ENCODE results near the gene NOL9.
"Not testable (repeated sequence)": the region's sequence is repeated elsewhere in the genome, so short reads cannot be mapped to it uniquely, and the experiment has no call there.

NOL9 gene

DNA sequence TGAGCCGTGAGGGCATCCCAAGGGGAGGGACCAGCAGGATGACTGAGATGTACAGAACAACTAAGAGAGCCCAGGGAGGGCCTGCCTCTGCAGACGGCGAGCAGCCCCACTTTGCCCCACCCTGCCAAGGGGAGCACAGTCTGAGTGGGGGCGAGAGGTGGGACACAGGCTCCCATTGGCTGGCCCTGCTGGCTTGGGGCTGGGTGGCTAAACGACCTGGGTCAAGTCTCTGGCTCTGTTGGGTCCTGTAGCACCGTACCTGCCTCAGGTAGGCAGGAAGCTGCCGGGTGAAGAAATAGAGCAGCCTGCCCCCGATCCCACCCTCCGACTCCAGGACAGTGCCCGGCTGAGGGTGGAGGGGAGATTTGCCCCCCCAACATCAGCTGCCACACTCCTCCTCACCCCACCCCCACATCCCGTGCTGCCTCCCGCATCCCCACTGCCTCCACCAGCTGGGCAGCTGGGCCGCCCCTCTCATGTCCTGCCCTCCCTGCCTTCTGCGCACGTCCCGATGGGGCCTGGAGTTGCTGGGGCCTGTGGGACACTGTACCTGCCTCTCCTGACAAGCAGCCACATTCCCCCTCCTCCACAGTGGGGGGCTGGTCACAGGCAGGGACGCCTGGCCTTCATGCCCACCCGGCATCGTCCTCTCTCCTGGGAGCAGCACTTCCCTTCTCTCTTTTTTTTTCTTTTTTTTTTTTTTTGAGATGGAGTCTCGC lies 50.3 kb downstream of the NOL9 start:
- no peak for DNase-seq (ENCODE audit: low read depth)

DNA sequence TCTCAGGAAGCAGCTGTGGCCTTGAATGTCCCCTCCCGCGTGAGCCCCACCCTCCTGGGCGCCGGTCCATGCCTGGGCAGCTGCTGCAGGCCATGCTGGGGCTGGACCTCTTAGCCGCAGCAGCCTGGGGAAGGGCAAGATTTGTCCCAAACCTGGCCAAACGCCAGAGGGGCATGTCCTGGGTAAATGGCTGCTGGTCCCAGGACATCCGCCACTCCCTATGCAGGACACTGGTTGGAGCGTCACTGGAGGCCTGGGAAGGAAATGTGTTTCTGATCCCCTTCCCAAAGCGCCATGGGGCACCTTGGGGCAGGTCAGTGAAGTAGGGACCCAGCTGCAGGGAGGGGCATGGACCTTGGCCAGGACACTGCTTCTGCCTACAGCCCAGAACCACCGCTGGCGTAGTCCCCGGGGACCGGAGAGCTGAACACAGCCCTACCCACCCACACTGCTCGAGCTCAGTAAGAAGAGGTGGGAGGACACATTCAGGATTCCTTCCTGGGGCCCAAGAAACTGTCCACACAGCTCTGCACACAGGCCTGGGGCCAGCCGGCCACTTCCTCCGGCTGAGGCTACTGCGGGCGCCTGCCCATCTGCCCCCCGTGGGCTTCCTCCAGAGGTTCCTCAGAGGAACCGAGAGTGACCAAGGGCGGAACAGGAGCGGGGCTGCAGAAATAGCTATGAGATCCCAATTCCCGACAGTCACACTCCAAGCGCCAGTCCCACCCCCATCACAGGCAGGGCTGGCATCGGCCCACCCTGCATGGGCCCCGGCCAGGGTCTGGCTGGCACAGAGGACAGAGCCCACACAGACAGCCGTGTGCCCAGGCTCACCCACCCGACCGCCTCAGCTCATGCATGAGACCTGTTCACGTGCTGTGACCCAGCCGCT lies 52.1 kb downstream of the NOL9 start:
- no peak for DNase-seq (ENCODE audit: low read depth)

DNA sequence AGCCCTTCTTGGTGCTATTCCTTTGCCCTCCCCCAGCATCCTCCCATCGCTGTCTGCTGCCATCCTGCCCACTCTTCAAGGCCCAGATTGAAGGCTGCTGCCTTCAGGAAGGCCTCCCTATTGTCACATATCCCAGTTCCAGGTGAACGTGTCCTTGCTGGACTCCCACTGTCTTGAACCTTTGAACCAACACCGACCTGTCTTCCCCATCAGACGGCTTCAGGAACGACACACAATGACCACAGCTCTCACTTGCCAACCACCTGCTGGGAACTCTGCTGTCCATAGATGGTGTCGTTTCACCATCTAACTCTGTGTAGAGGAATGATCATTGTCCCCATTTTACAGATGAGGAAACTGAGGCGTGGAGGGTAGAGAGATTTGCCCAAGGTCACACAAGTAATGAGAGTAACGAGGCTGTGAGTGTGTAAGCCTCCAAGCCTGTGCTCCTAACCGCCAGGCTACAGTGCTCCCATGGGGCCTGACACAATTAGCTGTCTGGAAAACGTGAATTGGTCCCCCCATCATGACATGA lies 53.0 kb downstream of the NOL9 start:
- DNase-seq (ENCODE audit: low read depth) = no peak

DNA sequence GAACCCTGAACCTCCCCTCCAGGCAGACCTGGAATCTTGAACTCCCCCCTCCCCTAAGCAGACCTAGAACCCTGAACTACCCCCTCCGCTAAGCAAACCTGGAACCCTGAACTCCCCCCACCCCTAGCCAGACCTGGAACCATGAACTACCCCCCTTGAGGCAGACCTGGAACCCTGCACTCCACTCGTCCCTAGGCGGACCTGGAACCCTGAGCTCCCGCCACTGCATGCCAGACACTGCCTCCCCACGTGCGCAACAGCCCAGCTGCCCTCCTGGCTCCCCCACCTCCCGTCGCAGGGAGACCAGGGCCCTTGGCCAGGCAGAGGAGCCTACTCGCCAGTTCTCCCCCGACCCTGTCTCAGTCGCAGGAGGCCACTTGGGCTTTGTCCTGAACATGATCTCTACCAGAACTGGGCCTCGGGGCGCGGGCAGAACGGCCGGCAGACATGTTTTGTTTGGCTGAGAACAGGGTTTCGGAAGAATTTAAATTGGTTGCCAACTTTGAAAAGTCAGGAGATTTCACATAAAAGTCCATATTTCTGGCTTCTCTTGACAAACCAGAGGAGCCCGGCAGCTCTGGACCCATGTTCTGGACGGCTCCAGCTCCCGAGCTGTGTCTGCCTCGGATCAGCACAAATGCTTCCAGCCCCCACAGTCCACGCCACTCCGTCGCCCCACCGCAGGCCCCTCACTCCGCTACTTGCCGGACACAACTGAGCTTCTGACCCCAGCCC lies 53.6 kb downstream of the NOL9 start:
- DNase-seq (ENCODE audit: low read depth) = no peak

DNA sequence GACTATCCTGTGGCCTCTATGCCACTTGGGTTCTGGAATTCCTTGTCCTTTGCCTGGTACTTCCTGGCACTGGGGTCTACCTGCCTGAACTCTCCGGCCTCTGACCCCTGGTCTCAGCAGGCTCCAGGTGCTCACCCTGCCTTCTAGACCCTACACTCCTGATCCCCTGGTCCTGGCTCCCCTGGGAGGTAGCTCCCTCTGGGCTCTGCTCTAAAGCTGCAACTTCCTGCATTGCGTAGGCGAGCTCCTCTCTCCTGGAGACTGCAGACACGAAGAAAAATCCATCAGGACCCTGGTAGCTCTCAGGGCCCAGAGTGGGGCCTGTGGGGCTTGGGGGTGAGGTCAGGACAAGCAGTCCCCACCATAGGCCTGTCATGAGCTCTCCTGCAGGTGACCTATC lies 55.0 kb downstream of the NOL9 start:
- DNase-seq (ENCODE audit: low read depth) = no peak

DNA sequence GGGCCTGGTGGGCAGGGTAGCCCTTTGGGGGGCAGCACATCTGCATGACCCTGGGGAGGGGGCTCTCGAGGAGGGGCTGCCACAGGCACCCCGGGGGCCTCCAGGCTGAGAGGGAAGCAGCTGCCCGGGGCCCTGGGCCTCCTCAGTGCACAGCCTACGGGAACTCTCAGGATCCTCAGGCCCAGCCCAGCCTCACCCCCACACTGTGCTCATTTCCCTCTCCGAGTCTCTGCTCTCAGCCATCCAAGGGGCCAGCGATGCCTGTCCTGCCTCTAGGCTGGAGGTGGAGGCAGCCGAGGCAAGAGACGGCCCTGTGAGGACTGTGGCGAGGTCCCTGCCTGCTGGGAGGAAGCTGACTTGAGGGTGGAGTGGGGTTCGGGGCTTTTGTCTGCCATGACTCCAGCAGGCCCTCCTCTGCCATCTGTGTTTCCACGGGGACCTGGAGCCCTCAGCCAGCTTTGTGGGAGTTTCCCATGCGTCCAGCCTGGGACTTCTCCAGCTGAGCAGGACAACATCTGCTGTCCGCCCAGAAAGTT lies 55.7 kb downstream of the NOL9 start:
- no peak for DNase-seq (ENCODE audit: low read depth)

DNA sequence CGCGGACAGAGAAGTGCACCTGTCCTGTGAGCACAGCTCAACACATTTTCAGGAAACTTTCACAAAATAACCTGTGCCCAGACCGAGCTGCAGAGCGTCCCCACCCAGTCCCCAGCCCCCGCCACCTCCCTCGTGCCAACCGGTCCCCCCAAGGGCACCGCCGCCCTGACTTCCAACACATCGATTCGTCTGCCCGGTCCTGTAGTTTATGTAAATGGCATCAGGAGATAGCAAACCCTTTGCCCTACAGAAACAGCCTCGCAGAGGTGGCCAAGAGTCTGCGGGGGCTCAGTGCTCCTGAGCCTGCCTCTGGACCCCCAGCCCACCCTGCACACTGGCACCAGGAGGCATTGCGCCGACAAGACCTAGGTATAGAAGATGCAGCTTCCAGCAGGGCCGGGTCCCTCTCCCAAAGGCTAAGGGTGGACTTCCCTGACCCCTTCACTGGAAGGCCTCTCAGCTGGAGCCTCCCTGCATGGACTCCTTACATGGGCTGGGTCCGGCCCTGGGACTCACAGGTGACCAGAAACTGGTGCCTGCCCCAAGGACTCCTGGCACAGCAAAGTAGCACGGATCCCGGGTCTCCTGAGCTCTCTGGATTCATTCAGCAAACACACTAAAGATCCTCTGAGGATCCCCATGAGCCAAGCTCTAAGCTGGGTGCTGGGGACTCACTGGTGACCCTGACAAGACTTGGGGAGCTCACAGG lies 56.3 kb downstream of the NOL9 start:
- DNase-seq (ENCODE audit: low read depth) = no peak

DNA sequence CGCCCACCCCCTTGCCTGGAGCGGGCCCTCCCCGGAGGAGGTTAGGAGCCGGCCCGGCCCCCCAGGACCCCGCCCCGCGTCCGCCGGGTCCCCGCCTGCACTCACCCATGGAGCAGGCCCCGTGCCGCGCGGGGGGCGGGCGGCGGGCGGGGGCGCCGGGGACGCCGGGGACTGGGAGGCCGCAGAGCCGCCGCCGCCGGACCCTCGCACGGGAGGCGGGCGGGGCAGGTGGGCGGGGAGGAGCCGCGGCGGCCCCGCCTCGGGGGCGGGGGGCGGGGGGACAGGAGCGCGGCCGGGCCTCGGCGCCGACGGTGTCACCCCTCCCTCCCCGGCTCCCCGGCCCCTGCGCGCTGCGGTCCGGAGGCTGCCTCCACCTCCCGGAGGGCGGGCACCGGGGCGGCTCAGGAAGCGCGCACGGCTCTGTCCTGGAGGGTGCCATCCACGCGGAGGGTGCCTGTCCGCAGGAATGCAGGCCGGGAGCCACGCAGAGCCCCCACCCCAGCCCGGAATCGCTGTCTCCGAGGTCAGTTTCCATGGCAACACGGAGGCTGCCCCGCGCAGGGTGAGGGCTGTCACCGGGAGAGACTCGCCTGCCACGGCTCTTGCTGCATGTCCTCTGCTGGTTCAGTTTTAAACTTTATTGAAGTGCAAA lies 57.0 kb downstream of the NOL9 start:
- DNase-seq (ENCODE audit: low read depth) = peak; percentile 41

DNA sequence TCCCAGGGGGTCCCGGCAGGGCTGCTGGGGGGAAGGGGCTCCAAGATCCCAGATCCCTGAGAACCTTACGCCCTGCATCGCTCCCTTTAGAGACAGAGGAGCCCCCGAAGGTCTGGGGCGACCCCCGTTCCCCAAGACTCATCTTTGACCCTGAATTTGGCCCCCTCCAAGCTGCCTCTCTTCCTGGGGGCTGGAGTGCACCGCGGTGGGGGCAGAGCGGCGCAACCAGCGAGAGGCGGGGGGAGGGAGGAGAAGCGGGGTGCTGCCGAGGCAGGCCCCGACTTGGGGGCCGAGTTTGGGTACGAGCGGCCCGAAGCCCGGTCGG lies 57.5 kb downstream of the NOL9 start:
- no peak for DNase-seq (ENCODE audit: low read depth)

DNA sequence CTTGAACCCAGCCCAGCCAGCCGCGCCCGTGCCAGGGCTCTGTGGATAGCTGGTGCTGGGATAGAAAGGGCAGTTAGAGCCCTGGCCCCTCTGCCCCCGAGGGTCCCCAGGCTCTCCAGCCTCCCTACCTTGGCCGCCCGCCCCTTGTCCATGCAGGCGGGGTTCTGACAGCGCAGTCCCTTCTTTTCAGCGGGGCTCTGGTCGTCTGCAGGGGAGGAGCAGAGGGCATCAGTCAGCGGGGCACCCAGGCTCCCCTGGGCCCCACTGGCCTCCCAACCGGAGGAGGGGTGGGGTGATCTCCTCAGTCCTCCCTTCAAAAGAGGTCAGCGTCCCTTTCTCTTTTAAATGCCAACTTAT lies 58.0 kb downstream of the NOL9 start:
- DNase-seq (ENCODE audit: low read depth) = no peak

DNA sequence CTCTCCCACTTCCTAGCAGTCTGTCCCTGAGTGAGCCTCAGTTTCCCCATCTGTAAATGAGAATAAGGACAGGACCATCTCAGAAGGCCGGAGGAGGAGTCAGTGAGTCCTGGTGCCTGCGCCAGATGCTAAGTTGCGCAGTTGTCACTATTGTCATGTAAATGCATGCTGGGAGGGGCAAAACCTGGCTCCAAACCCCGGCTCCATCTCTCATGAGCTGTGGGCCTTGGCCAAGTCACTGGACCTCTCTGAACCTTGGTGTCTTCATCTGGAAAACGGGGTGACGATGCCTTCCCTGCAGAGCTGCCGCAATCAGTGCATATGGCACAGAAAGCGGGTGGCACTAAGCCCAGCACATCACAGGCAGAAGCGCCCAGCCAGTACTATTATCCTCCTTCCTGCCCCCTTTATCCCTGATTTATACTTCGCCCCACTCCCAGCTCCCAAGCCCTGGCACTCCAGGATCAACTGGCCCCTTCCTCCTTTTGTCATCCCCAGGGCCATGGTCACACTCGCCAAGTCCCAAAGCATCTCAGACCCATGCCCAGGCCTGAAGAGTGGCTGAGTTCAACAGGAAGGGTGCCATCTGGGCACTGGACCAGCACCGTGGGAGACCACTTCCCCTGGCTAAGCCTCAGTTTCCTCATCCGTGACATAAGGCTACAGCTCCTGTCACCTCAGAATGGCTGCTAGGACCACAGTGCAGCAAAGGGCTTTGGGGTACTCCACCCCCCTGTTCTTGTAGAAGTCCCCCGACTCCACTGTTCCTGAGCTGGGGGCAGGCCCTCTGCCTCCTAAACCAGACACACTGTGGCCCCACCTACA lies 58.6 kb downstream of the NOL9 start:
- DNase-seq (ENCODE audit: low read depth) = no peak

DNA sequence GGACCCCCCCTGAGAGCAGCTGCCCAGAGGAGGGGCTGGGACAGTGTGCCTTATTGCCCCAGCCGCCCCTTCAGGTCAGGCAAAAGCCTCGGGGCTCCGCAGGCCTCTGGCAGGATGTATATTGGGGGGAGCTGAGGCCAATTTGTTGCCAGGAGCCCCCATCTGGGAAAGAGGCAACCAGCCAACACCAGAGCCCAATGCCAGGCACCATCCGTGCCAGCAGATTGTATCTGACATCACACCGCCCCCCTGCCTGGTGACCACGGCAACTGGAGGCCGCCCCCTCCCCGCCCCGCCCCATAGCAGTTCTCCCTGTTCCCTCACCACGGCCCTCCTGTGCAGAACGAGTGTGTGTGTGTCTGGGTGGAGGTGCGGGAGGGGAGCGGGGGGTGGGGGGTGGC lies 59.3 kb downstream of the NOL9 start:
- DNase-seq (ENCODE audit: low read depth) = no peak

DNA sequence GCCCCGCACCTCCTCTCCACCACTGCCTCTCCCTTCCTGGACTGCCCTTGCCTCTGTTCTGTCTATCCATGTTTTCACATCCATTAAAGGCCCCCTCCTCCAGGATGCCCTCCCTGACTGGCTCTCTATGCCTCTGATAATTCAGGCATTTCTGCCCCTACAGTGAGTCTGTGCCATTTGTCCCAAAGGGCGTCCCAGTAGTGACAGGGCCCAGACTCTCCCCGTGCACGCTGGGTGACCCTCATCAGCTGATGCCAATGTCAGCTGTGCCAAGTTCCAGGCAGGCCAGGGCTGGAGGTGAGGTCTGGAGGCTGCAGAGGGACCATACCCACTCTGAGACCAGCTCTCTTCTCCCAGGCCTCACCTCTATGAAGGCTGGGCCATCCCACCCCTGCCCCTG lies 59.7 kb downstream of the NOL9 start:
- no peak for DNase-seq (ENCODE audit: low read depth)

DNA sequence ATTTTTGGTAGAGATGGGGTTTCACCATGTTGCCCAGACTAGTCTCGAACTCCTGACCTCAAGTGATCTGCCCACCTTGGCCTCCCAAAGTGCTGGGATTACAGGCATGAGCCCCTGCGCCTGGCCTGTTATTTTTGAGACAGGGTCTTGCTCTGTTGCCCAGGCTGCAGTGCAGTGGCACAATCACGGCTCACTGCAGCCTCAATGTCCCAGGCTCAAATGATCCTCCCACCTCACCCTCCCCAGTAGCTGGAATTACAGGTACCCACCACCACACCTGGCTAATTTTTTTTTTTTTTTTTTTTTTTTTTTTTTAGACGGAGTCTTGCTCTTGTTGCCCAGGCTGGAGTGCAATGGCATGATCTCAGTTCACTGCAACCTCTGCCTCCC lies 60.5 kb downstream of the NOL9 start:
- DNase-seq (ENCODE audit: low read depth) = not testable (repeated sequence)

DNA sequence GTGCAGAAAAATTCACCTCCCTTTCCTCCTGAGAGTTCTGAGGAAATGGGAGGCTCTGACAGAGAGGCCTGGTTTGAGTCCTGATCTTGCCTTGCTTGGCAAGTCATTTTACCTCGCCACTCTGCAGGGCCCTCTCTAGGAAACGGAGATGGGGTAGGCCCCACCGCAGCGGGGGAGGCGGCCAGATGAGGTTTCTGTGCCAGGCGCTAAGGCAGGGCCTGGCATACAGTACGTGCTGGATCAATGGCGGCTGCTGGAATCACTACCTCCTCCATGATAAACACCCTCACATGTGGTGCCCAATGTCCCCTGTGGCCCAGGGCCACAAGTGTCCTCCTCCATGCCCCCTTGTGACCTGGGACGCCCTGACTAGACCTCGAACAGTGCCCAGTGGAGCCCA lies 62.3 kb downstream of the NOL9 start:
- no peak for DNase-seq (ENCODE audit: low read depth)

DNA sequence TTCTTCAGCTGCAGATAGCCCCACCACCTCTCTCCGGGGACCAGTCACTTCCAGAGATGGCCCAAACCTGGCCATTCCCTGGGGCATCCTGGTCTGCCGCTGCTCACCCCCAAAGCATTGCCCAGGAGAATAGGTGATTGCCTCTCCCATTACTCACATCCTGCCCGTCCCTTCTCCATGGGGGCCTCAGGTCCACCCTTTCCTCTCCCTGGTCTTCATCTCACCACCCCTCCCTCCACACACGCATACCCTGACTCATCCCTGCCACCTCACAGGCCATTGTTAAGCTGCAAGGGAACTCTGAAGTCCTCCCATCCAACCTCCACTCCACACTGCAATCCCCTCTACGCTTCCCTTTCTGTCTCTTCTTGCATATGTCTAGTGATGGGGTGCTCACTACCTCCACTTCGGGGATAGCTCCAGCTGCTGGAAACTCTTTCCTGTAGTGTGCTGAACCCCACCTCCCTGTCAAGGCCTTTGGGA lies 62.8 kb downstream of the NOL9 start, which contains the start of gene PLEKHG5:
Gene PLEKHG5, minus strand, starts transcription at position 188 of the 483 bp plus-strand sequence. CDS start 14,096 bp downstream, outside the sequence.
- no peak for DNase-seq (ENCODE audit: low read depth)

DNA sequence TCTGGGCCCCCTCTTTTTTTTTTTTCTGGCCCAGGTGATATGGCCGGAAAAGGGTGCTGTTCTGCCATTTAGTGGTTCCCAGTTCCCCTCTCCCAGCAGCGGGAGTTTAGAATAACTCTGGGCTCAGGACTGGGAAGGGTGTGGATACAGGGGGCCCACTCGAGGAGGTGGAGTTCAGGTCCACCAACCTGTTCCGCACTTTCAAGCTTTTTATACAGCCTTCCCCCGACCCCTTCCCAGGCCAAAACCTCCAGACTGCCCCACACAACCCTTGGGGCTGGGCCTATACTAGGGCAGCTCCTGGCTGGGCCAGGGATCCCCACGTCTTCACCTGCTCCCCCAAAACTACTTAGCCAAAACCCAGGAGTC lies 63.2 kb downstream of the NOL9 start:
- DNase-seq (ENCODE audit: low read depth) = no peak

DNA sequence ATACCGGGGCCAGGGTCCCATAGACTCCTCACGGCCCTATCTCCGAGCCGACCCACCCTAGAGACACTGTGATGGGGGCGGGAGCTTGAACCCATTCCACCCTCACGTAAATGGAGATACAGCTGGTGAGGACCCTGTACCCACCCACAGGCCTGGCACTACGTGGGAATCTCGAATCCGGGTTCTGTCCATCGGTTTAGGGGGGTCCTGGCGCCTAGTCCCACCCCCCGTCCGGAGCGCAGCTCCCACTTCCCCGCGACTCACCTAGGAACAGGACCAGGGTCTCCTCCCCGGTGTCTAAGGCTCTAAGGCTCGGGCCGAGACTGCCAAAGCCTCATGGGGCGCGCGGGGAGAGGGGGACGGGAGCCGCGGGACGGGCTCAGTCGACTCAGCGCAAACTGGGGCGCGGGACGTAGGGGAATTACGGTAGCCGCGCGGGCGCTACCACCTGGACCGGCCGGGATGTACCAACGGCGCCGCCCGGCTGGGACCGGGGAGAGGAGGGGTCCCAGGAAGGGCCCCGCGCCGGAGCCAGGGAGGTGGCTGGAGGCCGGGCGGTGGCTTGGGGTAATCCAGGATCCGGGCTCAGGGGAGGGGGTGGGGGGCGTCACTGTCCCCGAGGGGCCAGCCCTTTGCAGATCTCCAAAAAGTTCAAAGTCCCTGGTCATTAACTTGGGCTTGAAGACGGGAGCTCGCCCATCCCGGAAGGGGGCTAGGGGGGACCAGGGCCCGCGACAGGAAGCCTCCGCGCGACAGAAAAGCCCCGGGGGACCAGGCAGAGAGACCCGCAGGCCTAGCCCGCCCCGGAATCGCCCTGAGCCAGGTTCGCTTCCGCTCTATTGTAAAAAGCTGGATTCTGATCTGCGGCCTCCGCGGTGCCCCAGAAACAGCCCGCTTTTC lies 63.9 kb downstream of the NOL9 start:
- peak; percentile 20 for DNase-seq (ENCODE audit: low read depth)

DNA sequence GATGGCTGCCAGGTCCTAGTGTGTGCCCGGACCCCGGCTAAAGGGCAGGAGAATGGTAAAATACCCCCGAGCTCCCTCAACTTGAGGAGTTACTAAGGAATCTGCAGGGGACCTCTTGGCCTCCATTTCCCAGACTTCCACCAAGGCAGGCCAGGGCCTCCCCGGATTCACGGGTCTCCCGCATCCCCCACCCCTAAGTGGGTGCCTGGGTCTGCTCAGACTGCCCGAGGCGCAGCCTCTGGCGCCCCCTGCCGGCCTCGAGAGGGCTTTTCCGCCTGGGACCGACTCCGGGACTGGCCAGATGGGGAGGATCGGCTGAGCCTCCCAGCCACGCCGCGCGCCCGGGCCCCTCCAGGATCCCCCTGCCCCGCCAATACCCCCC lies 64.5 kb downstream of the NOL9 start:
- DNase-seq (ENCODE audit: low read depth) = peak; percentile 68
